ENCODE data around the gene NECAB2. TPM values are rescaled to one million over a fixed set of nuclear protein-coding genes. Genes with fewer than 3 reads are reported as not detected.

Gene NECAB2
- total RNA-seq, 6 experiments from 2014 or later, result 0.40 TPM; not detected in 5

GRCh38 chr16:84020353-84020752 lies 52.3 kb downstream of the NECAB2 start:
- Mint-ChIP-seq H3K27me3 (ENCODE audit: insufficient read depth) (peaks cover 34% of the 10 kb centered on the region), H3K9me3 (peaks cover 40% of the 10 kb centered on the region), H3K4me1 (ENCODE audit: low read depth) (peaks cover 7% of the 10 kb centered on the region), H3K36me3 (ENCODE audit: low read depth) (peaks cover 18% of the 10 kb centered on the region), H3K27ac (no peak overlapping the region), H3K4me3 (no peak overlapping the region)
- no peak for DNase-seq
- no peak for TF ChIP-seq CTCF (IDR thresholded peaks at IDR 0.05)

- no peak overlapping the region for H3K27ac Mint-ChIP-seq
- no peak overlapping the region for H3K4me3 Mint-ChIP-seq
- TF ChIP-seq CTCF (IDR thresholded peaks at IDR 0.05), result no peak
- no peak for DNase-seq
- peaks cover 18% of the 10 kb centered on the region for H3K36me3 Mint-ChIP-seq (ENCODE audit: low read depth)
- H3K27me3 Mint-ChIP-seq (ENCODE audit: insufficient read depth), result peaks cover 36% of the 10 kb centered on the region
- H3K9me3 Mint-ChIP-seq, result peaks cover 40% of the 10 kb centered on the region
- H3K4me1 Mint-ChIP-seq (ENCODE audit: low read depth), result peaks cover 8% of the 10 kb centered on the region
Measured at GRCh38 chr16:84021488-84021887, 53.4 kb downstream of the NECAB2 start.

GRCh38 chr16:84022644-84023043 lies 54.6 kb downstream of the NECAB2 start:
- peaks cover 8% of the 10 kb centered on the region for H3K4me1 Mint-ChIP-seq (ENCODE audit: low read depth)
- peaks cover 18% of the 10 kb centered on the region for H3K36me3 Mint-ChIP-seq (ENCODE audit: low read depth)
- H3K4me3 Mint-ChIP-seq, result no peak overlapping the region
- TF ChIP-seq CTCF (IDR thresholded peaks at IDR 0.05), result no peak
- peaks cover 33% of the 10 kb centered on the region for H3K27me3 Mint-ChIP-seq (ENCODE audit: insufficient read depth)
- no peak overlapping the region for H3K27ac Mint-ChIP-seq
- no peak for DNase-seq
- peaks cover 40% of the 10 kb centered on the region for H3K9me3 Mint-ChIP-seq

- H3K27ac Mint-ChIP-seq, result no peak overlapping the region
- H3K27me3 Mint-ChIP-seq (ENCODE audit: insufficient read depth), result peaks cover 31% of the 10 kb centered on the region
Measured at GRCh38 chr16:84024854-84025253, 56.8 kb downstream of the NECAB2 start.

GRCh38 chr16:84026606-84027005 lies 58.6 kb downstream of the NECAB2 start:
- TF ChIP-seq CTCF (IDR thresholded peaks at IDR 0.05), result no peak
- DNase-seq, result no peak
- H3K36me3 Mint-ChIP-seq (ENCODE audit: low read depth), result peaks cover 7% of the 10 kb centered on the region
- no peak overlapping the region for H3K27ac Mint-ChIP-seq
- H3K4me3 Mint-ChIP-seq, result no peak overlapping the region
- H3K9me3 Mint-ChIP-seq, result peaks cover 12% of the 10 kb centered on the region
- peaks cover 28% of the 10 kb centered on the region for H3K27me3 Mint-ChIP-seq (ENCODE audit: insufficient read depth)
- peaks cover 8% of the 10 kb centered on the region for H3K4me1 Mint-ChIP-seq (ENCODE audit: low read depth)

More at GRCh38 chr16:84024854-84025253, 56.8 kb downstream of the NECAB2 start:
- no peak for TF ChIP-seq CTCF (IDR thresholded peaks at IDR 0.05)
- peaks cover 27% of the 10 kb centered on the region for H3K9me3 Mint-ChIP-seq
- H3K4me3 Mint-ChIP-seq, result no peak overlapping the region
- DNase-seq, result peak; percentile 28
- peaks cover 8% of the 10 kb centered on the region for H3K4me1 Mint-ChIP-seq (ENCODE audit: low read depth)
- H3K36me3 Mint-ChIP-seq (ENCODE audit: low read depth), result peaks cover 18% of the 10 kb centered on the region

- TF ChIP-seq CTCF (IDR thresholded peaks at IDR 0.05), result no peak
- no peak for DNase-seq
- Mint-ChIP-seq H3K4me1 (ENCODE audit: low read depth) (peaks cover 8% of the 10 kb centered on the region), H3K36me3 (ENCODE audit: low read depth) (no peaks in the 10 kb centered on the region), H3K27me3 (ENCODE audit: insufficient read depth) (peaks cover 26% of the 10 kb centered on the region), H3K9me3 (peaks cover 1% of the 10 kb centered on the region; the same call in 1 of the 2 replicates), H3K4me3 (no peak overlapping the region), H3K27ac (no peak overlapping the region)
Measured at GRCh38 chr16:84027625-84028024, 59.6 kb downstream of the NECAB2 start.

Data from HFFc6 (cell line).